Skeletal muscle satellite cell (primary cell): ENCODE data around the gene TARBP2.
"Not testable (repeated sequence)": the region's sequence is repeated elsewhere in the genome, so short reads cannot be mapped to it uniquely, and the experiment has no call there.

Experiments used
- H3K27me3 ChIP-seq: 2 replicates; pipeline ENCODE4 v1.7.0; 2013; ENCODE audit warnings: low read length; ENCODE audit not compliant: control insufficient read depth, insufficient read depth
- H3K36me3 ChIP-seq: 2 replicates; pipeline ENCODE4 v1.7.0; 2013; ENCODE audit warnings: mild to moderate bottlenecking, control low read depth, low read length; ENCODE audit not compliant: insufficient read depth
- H3K4me1 ChIP-seq: 2 replicates; pipeline ENCODE4 v1.7.0; 2013; ENCODE audit warnings: low read length; ENCODE audit not compliant: control insufficient read depth, insufficient read depth
- H3K4me2 ChIP-seq: 2 replicates; pipeline ENCODE4 v1.7.0; 2013; ENCODE audit warnings: mild to moderate bottlenecking, low read length
- H3K4me3 ChIP-seq: 2 replicates; pipeline ENCODE4 v1.7.0; 2013; ENCODE audit warnings: low read length
- H3K9ac ChIP-seq: 2 replicates; pipeline ENCODE4 v1.7.0; 2013; ENCODE audit warnings: mild to moderate bottlenecking, low read depth, low read length, moderate library complexity
- H3K9me3 ChIP-seq: replicated peaks from 2 replicates; pipeline ENCODE4 v1.7.0; 2013; ENCODE audit warnings: mild to moderate bottlenecking, control low read depth, low read length

Gene TARBP2

DNA sequence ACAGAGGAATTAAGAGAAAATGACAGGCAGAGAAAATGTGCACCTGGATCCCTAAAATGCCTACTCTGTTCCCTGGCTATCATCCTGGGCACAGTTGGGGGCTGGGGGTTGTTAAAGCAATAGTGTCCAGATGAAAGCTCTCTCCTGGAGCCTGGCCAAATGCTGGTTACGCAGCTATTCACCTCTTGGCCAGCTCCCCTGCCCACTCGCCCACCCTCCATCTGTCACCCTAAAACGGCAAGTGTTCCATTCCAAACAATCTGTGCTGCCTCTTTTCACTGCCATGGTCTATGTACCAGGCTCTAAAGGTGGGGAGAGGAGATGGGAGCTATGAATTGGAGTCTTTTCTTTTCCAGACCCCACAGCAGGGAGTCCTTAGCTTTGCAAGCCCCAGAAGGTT, 30.9 kb downstream of the TARBP2 start:
- H3K9ac ChIP-seq: no peak overlapping the region
- no peak overlapping the region for H3K4me3 ChIP-seq
- no peaks in the 10 kb centered on the region for H3K27me3 ChIP-seq
- peaks cover 63% of the 10 kb centered on the region for H3K36me3 ChIP-seq
- no peaks in the 10 kb centered on the region for H3K9me3 ChIP-seq
- H3K4me2 ChIP-seq: no peak overlapping the region
- peaks cover 4% of the 10 kb centered on the region for H3K4me1 ChIP-seq

GRCh38 chr12:53532524-53533445, 31.7 kb downstream of the TARBP2 start:
- peaks cover 4% of the 10 kb centered on the region for H3K4me1 ChIP-seq
- peaks cover 64% of the 10 kb centered on the region for H3K36me3 ChIP-seq
- no peaks in the 10 kb centered on the region for H3K27me3 ChIP-seq
- no peak overlapping the region for H3K9ac ChIP-seq
- no peak overlapping the region for H3K4me2 ChIP-seq
- no peak overlapping the region for H3K4me3 ChIP-seq
- no peaks in the 10 kb centered on the region for H3K9me3 ChIP-seq

DNA sequence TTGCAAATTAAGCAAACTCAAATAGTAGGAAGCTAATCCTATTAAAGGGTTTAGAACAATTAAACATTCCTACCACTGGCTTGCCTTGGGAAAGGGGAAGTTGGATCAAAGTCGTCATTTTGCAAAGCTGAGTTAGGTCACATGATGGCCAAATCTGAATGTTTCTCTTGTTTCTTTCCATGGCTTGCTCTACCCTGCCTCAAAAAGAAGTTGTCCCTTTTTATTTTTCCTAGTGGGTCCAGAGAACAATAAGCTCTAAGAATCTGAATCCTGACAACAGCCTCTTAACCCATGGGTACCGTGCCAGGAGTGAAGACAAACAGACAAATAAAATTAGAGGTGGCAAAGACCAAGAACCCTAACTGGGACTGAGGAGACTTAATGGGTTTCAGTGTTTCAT, 32.4 kb downstream of the TARBP2 start:
- H3K9me3 ChIP-seq: no peaks in the 10 kb centered on the region
- H3K27me3 ChIP-seq: no peaks in the 10 kb centered on the region
- H3K36me3 ChIP-seq: peaks cover 64% of the 10 kb centered on the region
- peaks cover 4% of the 10 kb centered on the region for H3K4me1 ChIP-seq
- no peak overlapping the region for H3K4me2 ChIP-seq
- no peak overlapping the region for H3K4me3 ChIP-seq
- H3K9ac ChIP-seq: no peak overlapping the region

DNA sequence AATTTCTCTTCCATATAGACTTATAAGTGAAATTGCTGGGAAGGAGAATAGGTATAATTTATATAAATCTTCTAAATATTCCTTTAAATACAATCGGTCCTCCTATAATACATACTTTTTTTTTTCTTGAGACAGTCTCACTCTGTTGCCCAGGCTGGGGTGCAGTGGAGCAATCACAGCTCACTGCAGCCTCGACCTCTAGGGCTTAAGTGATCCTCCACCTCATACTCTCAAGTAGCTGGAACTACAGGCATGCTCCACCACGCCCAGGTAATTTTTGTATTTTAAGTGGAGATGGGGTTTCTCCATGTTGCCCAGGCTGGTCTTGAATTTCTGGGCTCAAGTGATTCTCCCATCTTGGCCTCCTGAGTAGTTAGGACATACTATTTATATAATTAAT, 35.9 kb downstream of the TARBP2 start:
- Histone ChIP-seq H3K9ac (no peak overlapping the region), H3K4me2 (no peak overlapping the region), H3K4me1 (no peaks in the 10 kb centered on the region), H3K4me3 (no peak overlapping the region), H3K27me3 (no peaks in the 10 kb centered on the region), H3K9me3 (no peaks in the 10 kb centered on the region), H3K36me3 (peaks cover 74% of the 10 kb centered on the region)

- Histone ChIP-seq H3K4me2 (no peak overlapping the region), H3K27me3 (no peaks in the 10 kb centered on the region), H3K4me1 (no peaks in the 10 kb centered on the region), H3K9ac (no peak overlapping the region), H3K36me3 (peaks cover 70% of the 10 kb centered on the region), H3K4me3 (no peak overlapping the region), H3K9me3 (no peaks in the 10 kb centered on the region)
Observed at GRCh38 chr12:53538209-53538689, 37.2 kb downstream of the TARBP2 start.

DNA sequence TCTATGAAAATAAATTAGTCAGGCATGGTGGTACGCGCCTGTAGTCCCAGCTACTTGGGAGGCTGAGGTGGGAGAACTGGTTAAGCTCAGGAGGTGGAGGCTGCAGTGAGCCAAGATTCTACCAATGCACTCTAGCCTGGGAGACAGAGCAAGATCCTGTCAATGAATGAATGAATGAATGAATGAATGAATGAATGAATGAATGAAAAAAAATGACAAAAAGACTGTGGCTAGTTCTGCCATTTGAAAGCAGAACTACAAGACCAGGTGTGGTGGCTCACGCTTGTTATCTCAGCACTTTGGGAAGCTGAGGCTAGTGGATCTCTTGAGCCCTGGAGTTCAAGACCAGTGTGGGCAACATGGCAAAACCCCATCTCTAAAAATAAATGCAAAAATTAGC, 38.4 kb downstream of the TARBP2 start:
- H3K4me1 ChIP-seq: peaks cover 3% of the 10 kb centered on the region
- peaks cover 60% of the 10 kb centered on the region for H3K36me3 ChIP-seq
- no peak overlapping the region for H3K9ac ChIP-seq
- no peak overlapping the region for H3K4me2 ChIP-seq
- H3K4me3 ChIP-seq: no peak overlapping the region
- no peaks in the 10 kb centered on the region for H3K27me3 ChIP-seq
- no peaks in the 10 kb centered on the region for H3K9me3 ChIP-seq

- Histone ChIP-seq H3K4me2 (no peak overlapping the region), H3K9ac (peak overlapping the region; percentile 30), H3K27me3 (no peaks in the 10 kb centered on the region), H3K4me3 (no peak overlapping the region), H3K4me1 (peaks cover 3% of the 10 kb centered on the region), H3K36me3 (peaks cover 45% of the 10 kb centered on the region), H3K9me3 (no peaks in the 10 kb centered on the region)
Observed at GRCh38 chr12:53543539-53543938, 42.5 kb downstream of the TARBP2 start.

DNA sequence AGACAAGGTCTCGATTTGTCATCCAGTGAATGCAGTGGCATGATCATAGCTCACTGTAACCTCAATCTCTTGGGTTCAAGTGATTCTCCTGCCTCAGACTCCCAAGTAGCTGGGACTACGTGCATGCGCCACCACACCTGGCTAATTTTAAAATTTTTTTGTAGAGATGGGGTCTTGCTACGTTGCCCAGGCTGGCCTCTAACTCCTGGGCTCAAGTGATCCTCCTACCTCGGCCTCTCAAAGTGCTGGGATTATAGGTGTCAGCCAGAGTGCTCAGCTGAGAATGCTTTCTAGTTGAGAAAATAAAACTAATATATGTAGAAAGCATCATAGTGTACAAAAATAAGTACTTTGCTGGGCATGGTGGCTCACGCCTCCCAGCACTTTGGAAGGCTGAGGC, 47.3 kb downstream of the TARBP2 start:
- H3K9me3 ChIP-seq, H3K4me3 ChIP-seq, H3K4me1 ChIP-seq, H3K27me3 ChIP-seq, H3K4me2 ChIP-seq, H3K9ac ChIP-seq: not testable (repeated sequence)
- H3K36me3 ChIP-seq: peaks cover 37% of the 10 kb centered on the region

DNA sequence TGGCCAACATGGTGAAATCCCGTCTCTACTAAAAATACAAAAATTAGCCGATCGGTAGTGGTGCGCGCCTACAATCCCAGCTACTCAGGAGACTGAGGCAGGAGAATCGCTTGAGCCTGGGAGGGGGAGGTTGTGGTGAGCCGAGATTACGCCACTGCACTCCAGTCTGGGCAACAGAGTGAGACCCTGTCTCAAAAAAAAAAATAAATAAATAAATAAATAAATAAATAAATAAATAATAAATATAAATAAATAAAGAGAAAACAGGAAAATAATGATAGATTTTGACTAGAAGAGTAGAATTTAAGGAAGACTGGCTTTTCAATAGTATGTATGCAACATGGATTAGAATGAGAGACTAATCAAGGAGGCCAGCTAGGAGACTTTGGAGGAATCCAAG, 49.0 kb downstream of the TARBP2 start:
- H3K4me2 ChIP-seq, H3K4me3 ChIP-seq, H3K4me1 ChIP-seq, H3K27me3 ChIP-seq, H3K9me3 ChIP-seq, H3K9ac ChIP-seq: not testable (repeated sequence)
- H3K36me3 ChIP-seq: peaks cover 37% of the 10 kb centered on the region

DNA sequence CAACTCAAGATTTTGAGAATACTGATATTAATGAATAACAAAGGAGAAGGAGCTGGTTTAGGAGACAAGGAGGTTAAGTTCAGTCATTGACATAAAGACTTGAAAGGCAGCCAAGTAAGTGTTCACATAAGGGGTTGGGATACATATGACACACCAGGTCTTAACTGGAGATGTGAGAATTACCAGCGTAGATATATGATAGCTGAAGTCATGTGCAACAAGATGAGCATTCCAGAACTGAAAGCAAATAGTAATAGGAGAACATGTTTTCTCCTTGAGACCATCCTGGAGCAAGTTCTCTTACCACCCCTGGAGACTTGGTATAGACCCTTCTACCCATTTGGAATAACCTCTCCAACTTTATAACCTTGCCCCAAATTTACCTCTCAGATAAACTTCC, 49.5 kb downstream of the TARBP2 start:
- Histone ChIP-seq H3K4me2 (no peak overlapping the region), H3K4me1 (peaks cover 6% of the 10 kb centered on the region), H3K9me3 (no peaks in the 10 kb centered on the region), H3K9ac (no peak overlapping the region), H3K36me3 (peaks cover 37% of the 10 kb centered on the region), H3K4me3 (no peak overlapping the region), H3K27me3 (no peaks in the 10 kb centered on the region)

DNA sequence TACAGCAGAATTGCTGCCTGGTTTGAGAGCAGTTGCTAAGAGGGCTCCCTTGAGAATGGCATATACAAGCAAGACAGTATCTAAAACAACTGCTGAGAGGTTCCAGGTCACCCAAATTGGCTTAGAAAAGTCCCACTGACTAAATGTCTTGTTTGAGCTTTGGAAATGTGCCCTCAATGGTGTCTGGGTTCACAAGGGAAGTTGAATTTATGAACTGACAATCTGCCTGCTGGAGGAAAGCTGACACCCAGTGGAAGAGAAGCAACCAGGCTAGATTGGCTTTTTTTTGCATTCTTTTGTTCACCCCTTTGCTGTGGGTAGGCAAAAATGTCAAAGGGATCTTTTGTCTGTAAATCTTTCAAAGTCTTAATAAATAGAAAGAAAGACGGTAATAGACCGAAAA, 50.8 kb downstream of the TARBP2 start:
- H3K27me3 ChIP-seq: no peaks in the 10 kb centered on the region
- no peaks in the 10 kb centered on the region for H3K9me3 ChIP-seq
- no peak overlapping the region for H3K4me3 ChIP-seq
- no peak overlapping the region for H3K9ac ChIP-seq
- no peak overlapping the region for H3K4me2 ChIP-seq
- H3K36me3 ChIP-seq: peaks cover 37% of the 10 kb centered on the region
- peaks cover 6% of the 10 kb centered on the region for H3K4me1 ChIP-seq
